Astrocyte (in vitro differentiated cells and primary cell): ENCODE measurements around the gene SNX30. TPM values are rescaled to one million over a fixed set of nuclear protein-coding genes. Genes with fewer than 3 reads are reported as not detected.

ENCODE experiments used
- DNase-seq: peaks from one replicate; pipeline ENCODE4 v3.0.0-alpha.2; 2010; ENCODE audit warnings: low read depth
- FAIRE-seq: peaks from 2 replicates; lab custom pipeline; 2011; peaks lifted over from hg19 to GRCh38; lab: Jason Lieb, UNC
- H2AFZ ChIP-seq: 2 replicates; pipeline ENCODE4 v1.6.0; 2012; ENCODE audit warnings: low read depth, low read length, inconsistent platforms
- H3K27ac ChIP-seq: 2 replicates; pipeline ENCODE4 v1.5.1; 2011; ENCODE audit warnings: low read depth, low read length, inconsistent platforms
- H3K27me3 ChIP-seq: 2 replicates; pipeline ENCODE4 v1.6.0; 2011; ENCODE audit warnings: low read length, inconsistent platforms; ENCODE audit not compliant: insufficient read depth
- H3K36me3 ChIP-seq: 2 replicates; pipeline ENCODE4 v1.5.1; 2011; ENCODE audit warnings: low read length, inconsistent platforms; ENCODE audit not compliant: insufficient read depth
- H3K4me1 ChIP-seq: 2 replicates; pipeline ENCODE4 v1.5.1; 2011; ENCODE audit warnings: low read length, inconsistent platforms; ENCODE audit not compliant: insufficient read depth
- H3K4me2 ChIP-seq: 2 replicates; pipeline ENCODE4 v1.6.0; 2012; ENCODE audit warnings: low read length, inconsistent platforms
- H3K4me3 ChIP-seq: 2 replicates; pipeline ENCODE4 v1.5.1; 2011; ENCODE audit warnings: low read depth, mild to moderate bottlenecking, low read length, inconsistent platforms; ENCODE audit not compliant: insufficient read depth
- H3K79me2 ChIP-seq: 2 replicates; pipeline ENCODE4 v1.6.0; 2012; ENCODE audit warnings: mild to moderate bottlenecking, low read length, inconsistent platforms; ENCODE audit not compliant: insufficient read depth
- H3K9ac ChIP-seq: 2 replicates; pipeline ENCODE4 v1.6.0; 2012; ENCODE audit warnings: mild to moderate bottlenecking, low read length, inconsistent platforms
- H3K9me3 ChIP-seq: 2 replicates; pipeline ENCODE4 v1.5.1; 2012; ENCODE audit warnings: low read depth, mild to moderate bottlenecking, low read length, inconsistent platforms; ENCODE audit not compliant: insufficient read depth
- H4K20me1 ChIP-seq: 2 replicates; pipeline ENCODE4 v1.6.0; 2012; ENCODE audit warnings: low read length, inconsistent platforms; ENCODE audit not compliant: insufficient read depth
- H3K27ac Mint-ChIP-seq: one replicate; pipeline ENCODE4 v1.8.0; 2021; ENCODE audit warnings: mild to moderate bottlenecking, mixed read lengths; ENCODE audit not compliant: unreplicated experiment
- H3K27me3 Mint-ChIP-seq: one replicate; pipeline ENCODE4 v1.8.0; 2021; ENCODE audit warnings: low read depth, mixed read lengths; ENCODE audit not compliant: unreplicated experiment
- H3K36me3 Mint-ChIP-seq: one replicate; pipeline ENCODE4 v1.8.0; 2021; ENCODE audit warnings: low read depth, mixed read lengths; ENCODE audit not compliant: unreplicated experiment
- H3K4me1 Mint-ChIP-seq: one replicate; pipeline ENCODE4 v1.8.0; 2021; ENCODE audit warnings: low read depth, mixed read lengths; ENCODE audit not compliant: unreplicated experiment
- H3K4me3 Mint-ChIP-seq: one replicate; pipeline ENCODE4 v1.8.0; 2021; ENCODE audit warnings: mild to moderate bottlenecking, moderate library complexity, mixed read lengths; ENCODE audit not compliant: unreplicated experiment
- H3K9me3 Mint-ChIP-seq: one replicate; pipeline ENCODE4 v1.8.0; 2021; ENCODE audit warnings: mild to moderate bottlenecking, mixed read lengths; ENCODE audit not compliant: unreplicated experiment
- EZH2 ChIP-seq: IDR thresholded peaks from 2 replicates; pipeline ENCODE4 v1.6.1; 2012; ENCODE audit warnings: mild to moderate bottlenecking, low read length, inconsistent platforms; ENCODE audit not compliant: insufficient read depth
- total RNA-seq: library from RNA; stranded (reverse); gene quantifications from 2 replicates; pipeline ENCODE4 v1.2.1, GENCODE V29; 2021
- TF ChIP-seq, protein P1 (sequence below): IDR thresholded peaks from 2 replicates; pipeline ENCODE4 v1.5.1; 2011; ENCODE audit warnings: low read depth, mild to moderate bottlenecking, inconsistent platforms, low read length, moderate library complexity; ENCODE audit not compliant: insufficient read depth

SNX30 gene
- total RNA-seq, 1 donor from 2014 or later, result 12.8 TPM

DNA sequence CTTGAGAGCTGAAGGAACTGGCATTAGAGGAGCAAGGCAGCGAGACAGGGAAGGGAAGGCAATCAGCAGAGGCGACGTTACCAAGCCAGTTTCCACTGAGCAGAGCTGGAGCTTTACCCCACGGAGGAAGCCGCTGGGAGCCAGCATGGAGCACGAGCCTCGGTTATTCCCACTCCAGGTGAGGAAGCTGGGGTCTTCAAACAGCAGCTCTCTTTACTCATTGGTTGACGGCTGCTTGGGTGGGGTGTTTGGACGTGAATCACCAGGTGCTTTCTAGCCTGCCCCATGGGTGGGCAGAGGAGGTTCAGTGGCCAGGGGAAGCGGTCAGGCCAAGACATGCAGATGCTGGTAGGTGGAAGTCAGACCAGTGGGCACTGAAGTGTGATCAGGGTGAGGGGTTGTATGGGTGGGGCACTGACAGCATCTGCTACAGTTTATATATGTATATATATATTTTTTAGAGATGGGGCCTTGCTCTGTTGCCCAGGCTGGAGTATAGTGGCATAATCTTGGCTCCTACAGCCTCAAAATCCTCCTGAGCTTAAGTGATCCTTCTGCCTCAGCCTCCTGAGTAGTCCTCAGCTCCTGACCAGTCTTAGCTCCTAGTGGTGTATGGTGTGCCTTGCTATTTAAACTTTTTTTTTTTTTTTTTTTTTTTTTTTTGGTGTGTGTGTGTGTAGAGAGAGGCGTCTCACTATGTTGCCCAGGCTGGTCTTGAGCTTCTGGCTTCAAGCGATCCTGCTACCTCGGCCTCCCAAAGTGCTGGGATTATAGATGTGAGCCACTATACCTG, 12.4 kb downstream of the SNX30 start:
- no peak overlapping the region for H3K27ac ChIP-seq
- no peak overlapping the region for H3K4me3 Mint-ChIP-seq
- no peak for DNase-seq

DNA sequence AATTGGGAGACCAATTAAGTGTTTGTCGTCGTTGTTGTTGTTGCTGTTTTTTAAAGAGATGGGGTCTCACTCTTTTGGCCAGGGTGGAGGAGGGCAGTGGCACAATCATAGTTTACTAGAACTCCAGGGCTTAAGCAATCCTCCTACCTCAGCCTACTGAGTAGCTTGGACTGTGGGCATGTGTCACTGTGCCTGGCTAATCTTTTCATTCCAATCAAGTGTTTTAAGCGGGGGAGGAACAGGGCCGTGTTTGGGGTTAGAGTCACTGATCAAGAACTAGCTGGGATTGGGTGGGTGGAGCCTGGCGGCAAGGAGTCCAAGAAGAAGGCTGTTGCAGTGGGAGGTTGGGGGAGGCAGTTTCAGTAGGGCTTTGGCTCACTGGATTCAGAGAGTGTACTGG, 13.8 kb downstream of the SNX30 start:
- Histone ChIP-seq H3K4me2 (peak overlapping the region; percentile 47), H3K4me3 (no peak overlapping the region), H3K79me2 (peaks cover 36% of the 10 kb centered on the region), H3K36me3 (no peaks in the 10 kb centered on the region), H4K20me1 (peaks cover 46% of the 10 kb centered on the region), H2AFZ (no peak overlapping the region), H3K9ac (no peak overlapping the region), H3K27ac (no peak overlapping the region), H3K4me1 (peaks cover 7% of the 10 kb centered on the region), H3K27me3 (no peaks in the 10 kb centered on the region), H3K9me3 (no peaks in the 10 kb centered on the region)
- TF ChIP-seq, protein P1, sequence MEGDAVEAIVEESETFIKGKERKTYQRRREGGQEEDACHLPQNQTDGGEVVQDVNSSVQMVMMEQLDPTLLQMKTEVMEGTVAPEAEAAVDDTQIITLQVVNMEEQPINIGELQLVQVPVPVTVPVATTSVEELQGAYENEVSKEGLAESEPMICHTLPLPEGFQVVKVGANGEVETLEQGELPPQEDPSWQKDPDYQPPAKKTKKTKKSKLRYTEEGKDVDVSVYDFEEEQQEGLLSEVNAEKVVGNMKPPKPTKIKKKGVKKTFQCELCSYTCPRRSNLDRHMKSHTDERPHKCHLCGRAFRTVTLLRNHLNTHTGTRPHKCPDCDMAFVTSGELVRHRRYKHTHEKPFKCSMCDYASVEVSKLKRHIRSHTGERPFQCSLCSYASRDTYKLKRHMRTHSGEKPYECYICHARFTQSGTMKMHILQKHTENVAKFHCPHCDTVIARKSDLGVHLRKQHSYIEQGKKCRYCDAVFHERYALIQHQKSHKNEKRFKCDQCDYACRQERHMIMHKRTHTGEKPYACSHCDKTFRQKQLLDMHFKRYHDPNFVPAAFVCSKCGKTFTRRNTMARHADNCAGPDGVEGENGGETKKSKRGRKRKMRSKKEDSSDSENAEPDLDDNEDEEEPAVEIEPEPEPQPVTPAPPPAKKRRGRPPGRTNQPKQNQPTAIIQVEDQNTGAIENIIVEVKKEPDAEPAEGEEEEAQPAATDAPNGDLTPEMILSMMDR, result no peak
- no peak for TF ChIP-seq EZH2
- Mint-ChIP-seq H3K9me3 (peaks cover 3% of the 10 kb centered on the region), H3K4me3 (no peak overlapping the region), H3K36me3 (peaks cover 5% of the 10 kb centered on the region), H3K4me1 (peaks cover 10% of the 10 kb centered on the region), H3K27me3 (no peaks in the 10 kb centered on the region), H3K27ac (peak overlapping the region; percentile 60)
- DNase-seq (peak; percentile 85), FAIRE-seq (no peak)

More for the DNA sequence above, 12.4 kb downstream of the SNX30 start:
- Mint-ChIP-seq H3K36me3 (peaks cover 3% of the 10 kb centered on the region), H3K9me3 (peaks cover 3% of the 10 kb centered on the region), H3K27ac (no peak overlapping the region), H3K27me3 (no peaks in the 10 kb centered on the region), H3K4me1 (peaks cover 10% of the 10 kb centered on the region)
- Histone ChIP-seq H3K9ac (no peak overlapping the region), H3K4me2 (no peak overlapping the region), H3K27me3 (no peaks in the 10 kb centered on the region), H2AFZ (no peak overlapping the region), H3K9me3 (no peaks in the 10 kb centered on the region), H3K79me2 (peaks cover 32% of the 10 kb centered on the region), H4K20me1 (peaks cover 46% of the 10 kb centered on the region), H3K4me1 (peaks cover 7% of the 10 kb centered on the region), H3K36me3 (no peaks in the 10 kb centered on the region), H3K4me3 (no peak overlapping the region)
- TF ChIP-seq, protein P1, result no peak
- TF ChIP-seq EZH2, result no peak
- FAIRE-seq, result no peak

DNA sequence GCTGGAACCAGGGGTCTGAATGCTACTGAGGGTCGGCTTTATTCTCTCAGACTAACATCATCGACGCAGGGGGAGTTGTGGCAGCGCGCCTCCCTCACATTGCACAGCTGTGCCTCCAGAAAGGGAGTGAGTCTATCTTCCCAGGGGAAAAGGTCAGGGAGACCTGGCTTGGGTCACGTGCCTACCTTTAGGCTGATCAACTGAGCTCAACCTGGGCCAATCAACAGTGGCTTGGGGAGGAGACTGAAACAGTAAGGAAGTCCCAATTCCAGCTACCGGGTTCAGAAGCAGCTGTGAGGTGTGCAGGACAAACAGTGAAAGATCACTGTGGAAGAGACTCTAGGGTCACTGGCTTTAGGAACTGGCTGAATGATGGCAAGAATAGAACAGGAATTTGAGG, 14.3 kb downstream of the SNX30 start:
- Mint-ChIP-seq H3K27me3 (no peaks in the 10 kb centered on the region), H3K27ac (peak overlapping the region; percentile 60), H3K4me3 (no peak overlapping the region), H3K36me3 (peaks cover 9% of the 10 kb centered on the region), H3K9me3 (peaks cover 4% of the 10 kb centered on the region), H3K4me1 (peaks cover 10% of the 10 kb centered on the region)
- peak overlapping the region; percentile 47 for H3K4me2 ChIP-seq
- DNase-seq (no peak), FAIRE-seq (no peak)
- no peak overlapping the region for H3K27ac ChIP-seq
- no peak overlapping the region for H2AFZ ChIP-seq
- H3K36me3 ChIP-seq, result no peaks in the 10 kb centered on the region
- TF ChIP-seq, protein P1, result no peak
- peaks cover 7% of the 10 kb centered on the region for H3K4me1 ChIP-seq
- H3K9me3 ChIP-seq, result no peaks in the 10 kb centered on the region
- no peaks in the 10 kb centered on the region for H3K27me3 ChIP-seq
- no peak overlapping the region for H3K4me3 ChIP-seq
- no peak overlapping the region for H3K9ac ChIP-seq
- H3K79me2 ChIP-seq, result peaks cover 39% of the 10 kb centered on the region
- peaks cover 51% of the 10 kb centered on the region for H4K20me1 ChIP-seq
